RPMI8226 (cell line): Measurements from ENCODE around the gene KANK3.
"Not testable (repeated sequence)": the region's sequence is repeated elsewhere in the genome, so short reads cannot be mapped to it uniquely, and the experiment has no call there.

Experiments
- DNase-seq: peaks from one replicate; pipeline ENCODE4 v3.0.0-alpha.2; 2015

KANK3 gene

DNA sequence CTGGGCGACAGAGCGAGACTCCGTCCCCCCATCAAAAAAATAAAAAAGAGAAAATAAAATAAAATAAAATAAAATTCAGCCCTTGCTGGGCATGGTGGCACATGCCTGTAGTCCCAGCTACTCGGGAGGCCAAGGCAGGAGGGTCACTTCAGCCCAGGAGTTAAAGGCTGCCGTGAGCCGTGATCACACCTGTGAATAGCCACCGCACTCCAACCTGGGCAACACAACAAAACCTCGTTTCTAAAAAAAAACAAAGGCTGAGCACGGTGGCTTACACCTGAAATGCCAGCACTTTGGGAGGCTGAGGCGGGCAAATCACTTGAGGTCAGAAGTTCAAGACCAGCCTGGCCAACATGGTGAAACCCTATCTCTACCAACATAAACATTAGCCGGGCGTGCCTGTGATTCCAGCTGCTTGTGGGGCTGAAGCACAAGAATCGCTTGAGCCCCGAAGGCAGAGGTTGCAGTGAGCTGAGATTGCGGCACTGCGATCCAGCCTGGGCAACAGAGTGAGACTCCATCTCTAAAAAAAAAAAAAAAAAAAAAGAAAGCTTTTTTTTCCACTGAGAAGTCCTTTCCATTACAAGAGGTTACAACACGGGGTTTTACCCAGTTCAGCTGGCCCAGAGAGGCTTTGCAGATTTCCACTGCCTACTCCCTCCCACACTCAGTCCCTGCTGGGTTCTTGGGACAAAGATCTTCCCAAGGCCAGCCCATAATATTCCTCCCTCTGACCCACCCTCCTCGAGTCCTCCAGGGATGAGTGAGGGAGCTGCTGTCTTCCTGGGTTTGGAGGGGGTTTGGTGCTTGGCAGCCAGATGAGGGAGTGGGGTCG, 27.3 kb upstream of the KANK3 start:
- DNase-seq = no peak

DNA sequence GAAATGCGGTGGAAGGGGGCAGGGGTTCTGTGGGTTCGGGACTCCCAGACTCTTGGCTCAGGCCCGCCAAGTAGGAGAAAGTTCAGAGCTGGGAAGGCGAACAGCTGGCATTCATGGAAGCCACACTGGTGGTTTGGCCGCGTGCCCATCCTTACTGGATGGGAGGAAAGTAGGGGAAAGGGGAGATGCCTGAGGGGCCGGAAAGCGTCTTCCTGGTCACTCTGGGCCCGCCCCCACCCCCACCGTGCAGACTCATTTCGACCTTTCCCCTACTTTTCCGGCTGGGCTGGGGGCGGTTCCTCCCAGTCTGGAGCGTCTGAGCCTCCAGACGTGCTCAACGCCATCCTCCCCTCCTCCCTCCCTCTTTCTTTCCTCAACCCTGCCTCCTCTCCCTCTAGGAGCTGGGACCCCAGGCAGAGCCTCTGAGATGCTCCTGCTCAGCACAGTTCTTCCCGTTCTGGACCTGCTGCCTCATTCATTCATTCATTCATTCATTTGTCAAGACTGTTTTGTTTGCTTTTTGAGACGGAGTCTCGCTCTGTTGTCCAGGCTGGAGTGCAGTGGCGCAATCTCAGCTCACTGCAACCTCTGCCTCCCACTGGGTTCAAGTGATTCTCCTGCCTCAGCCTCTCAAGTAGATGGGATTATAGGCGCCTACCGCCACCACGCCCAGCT, 24.4 kb upstream of the KANK3 start:
- DNase-seq = no peak

- no peak for DNase-seq
These were observed 23.9 kb upstream of the KANK3 start for GRCh38 chr19:8366961-8367326.

DNA sequence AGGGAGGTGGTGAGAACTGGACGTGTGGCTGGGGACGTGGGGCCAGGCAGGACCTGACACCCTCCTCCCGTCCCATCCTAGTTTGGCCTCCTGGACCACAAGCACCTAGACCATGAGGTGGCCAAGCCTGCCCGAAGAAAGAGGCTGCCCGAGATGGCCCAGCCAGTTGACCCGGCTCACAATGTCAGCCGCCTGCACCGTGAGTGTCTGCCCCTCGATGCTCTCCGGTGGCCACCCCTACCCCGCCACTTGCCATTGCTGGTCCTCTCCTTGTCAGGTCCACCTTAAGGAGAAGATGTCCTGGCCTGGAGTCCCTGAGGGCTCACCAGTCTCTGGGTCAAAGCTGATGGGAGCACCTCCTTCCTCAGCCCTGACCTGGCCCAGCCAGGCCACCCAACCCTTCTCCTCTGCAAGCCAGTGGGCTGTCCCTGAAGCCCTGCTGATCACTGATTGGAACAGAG, 23.1 kb upstream of the KANK3 start:
- no peak for DNase-seq

DNA sequence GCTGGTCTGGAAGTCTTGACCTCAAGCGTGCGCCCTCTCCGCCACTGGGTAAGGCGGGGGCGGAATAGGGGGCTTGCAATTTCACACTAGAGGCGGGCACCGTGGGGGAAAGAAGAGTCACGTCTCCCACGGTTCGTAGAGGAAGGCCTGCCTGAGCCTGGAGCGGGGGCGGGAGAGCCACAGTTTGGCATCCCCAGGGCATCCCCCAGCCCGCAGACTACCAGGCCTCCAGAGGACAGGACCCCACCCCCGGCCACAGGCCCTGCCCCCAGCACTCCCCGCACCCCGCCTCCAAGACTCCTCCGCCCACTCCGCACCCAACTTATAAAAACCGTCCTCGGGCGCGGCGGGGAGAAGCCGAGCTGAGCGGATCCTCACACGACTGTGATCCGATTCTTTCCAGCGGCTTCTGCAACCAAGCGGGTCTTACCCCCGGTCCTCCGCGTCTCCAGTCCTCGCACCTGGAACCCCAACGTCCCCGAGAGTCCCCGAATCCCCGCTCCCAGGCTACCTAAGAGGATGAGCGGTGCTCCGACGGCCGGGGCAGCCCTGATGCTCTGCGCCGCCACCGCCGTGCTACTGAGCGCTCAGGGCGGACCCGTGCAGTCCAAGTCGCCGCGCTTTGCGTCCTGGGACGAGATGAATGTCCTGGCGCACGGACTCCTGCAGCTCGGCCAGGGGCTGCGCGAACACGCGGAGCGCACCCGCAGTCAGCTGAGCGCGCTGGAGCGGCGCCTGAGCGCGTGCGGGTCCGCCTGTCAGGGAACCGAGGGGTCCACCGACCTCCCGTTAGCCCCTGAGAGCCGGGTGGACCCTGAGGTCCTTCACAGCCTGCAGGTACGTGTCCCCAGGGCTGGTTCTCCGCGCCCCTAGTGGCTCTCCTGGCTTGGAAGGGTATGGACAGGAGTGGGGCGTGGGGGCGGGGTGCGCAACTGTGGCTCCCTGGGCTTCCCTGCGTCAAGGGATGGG, 21.0 kb upstream of the KANK3 start, which contains the start of gene ANGPTL4:
Gene ANGPTL4, plus strand, starts transcription at position 353 of the 969 bp plus-strand sequence. Its CDS starts 167 bp downstream, at position 520.
- peak; percentile 62 for DNase-seq

- DNase-seq = peak; percentile 94
These were observed 19.1 kb upstream of the KANK3 start for GRCh38 chr19:8361921-8362793.

DNA sequence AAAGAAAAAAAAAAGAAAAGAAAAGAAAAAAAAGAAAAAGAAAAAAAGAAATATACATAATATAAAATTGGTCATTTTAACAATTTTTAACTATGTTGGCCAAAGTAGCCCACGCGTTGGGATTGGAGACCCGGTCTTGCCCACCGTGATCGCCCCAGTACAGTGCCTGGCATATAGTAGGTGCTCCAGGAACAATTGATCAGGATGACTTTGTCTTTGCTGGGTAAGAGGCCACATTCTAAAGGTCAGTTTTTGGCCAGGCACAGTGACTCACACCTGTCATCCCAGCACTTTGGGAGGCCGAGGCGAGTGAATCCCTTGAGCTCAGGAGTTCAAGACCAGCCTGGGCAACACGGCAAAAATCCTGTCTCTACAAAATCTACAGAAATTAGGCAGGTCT, 17.1 kb upstream of the KANK3 start:
- no peak for DNase-seq

GRCh38 chr19:8358948-8359347, 15.9 kb upstream of the KANK3 start:
- no peak for DNase-seq

DNA sequence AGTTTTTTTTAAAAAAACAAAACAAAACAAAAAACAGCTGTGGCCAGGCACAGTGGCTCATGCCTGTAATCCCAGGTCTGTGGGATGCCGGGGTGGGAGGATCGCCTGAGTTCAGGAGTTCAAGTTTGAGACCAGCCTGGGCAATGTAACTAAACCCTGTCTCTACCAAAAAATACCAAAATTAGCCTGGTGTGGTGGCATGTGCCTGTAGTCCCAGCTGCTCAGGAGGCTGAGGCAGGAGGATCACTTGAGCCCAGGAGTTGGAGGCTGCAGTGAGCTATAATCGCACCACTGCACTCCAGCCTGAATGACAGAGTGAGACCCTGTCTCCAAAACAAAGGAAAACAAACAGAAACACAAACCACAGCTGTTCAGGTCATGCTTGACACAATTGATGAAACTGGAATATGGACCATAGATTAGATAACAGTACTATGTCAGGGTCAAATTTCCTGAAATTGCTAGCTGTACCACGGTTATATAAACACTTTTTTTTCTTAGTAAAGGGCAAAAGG, 14.0 kb upstream of the KANK3 start:
- DNase-seq = no peak

DNA sequence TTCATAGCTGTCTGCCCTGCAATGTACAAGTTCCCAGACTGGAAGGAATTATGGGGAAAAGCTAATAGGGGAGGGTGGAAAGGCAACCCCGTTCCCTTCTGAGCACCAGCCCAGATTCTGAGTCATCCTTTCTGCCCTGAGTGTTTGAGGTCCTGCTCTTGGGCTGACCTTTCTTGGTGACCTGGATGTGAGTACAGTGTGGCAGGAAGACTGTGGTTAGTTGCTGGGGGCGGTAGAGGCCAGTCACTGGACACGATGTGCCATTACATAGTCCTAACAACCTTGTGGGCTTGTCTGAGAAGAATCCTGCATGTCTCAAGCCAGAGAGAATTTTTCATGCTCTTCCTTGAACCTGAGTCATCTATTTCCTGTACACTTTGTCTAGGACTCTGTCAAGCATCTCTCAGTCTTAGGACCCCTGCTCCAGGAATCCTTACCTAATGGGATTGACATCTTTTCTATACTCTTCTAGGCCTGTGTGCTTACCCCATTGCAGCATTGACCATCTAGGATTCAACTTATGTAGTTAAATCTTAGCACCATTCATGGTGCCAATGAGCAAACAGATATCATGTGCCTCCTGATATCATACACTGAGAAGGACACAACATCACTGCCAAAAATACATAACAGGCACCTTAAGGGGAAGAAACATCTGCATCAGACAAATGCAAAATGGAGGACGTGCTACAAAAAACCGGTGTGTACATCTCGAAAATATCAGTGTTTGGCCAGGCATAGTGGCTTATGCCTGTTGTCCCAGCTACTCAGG, 12.8 kb upstream of the KANK3 start:
- DNase-seq = peak; percentile 37

- not testable (repeated sequence) for DNase-seq
These were observed 9.8 kb upstream of the KANK3 start for GRCh38 chr19:8352845-8353244.

GRCh38 chr19:8352134-8352827, 9.2 kb upstream of the KANK3 start:
- DNase-seq = no peak

DNA sequence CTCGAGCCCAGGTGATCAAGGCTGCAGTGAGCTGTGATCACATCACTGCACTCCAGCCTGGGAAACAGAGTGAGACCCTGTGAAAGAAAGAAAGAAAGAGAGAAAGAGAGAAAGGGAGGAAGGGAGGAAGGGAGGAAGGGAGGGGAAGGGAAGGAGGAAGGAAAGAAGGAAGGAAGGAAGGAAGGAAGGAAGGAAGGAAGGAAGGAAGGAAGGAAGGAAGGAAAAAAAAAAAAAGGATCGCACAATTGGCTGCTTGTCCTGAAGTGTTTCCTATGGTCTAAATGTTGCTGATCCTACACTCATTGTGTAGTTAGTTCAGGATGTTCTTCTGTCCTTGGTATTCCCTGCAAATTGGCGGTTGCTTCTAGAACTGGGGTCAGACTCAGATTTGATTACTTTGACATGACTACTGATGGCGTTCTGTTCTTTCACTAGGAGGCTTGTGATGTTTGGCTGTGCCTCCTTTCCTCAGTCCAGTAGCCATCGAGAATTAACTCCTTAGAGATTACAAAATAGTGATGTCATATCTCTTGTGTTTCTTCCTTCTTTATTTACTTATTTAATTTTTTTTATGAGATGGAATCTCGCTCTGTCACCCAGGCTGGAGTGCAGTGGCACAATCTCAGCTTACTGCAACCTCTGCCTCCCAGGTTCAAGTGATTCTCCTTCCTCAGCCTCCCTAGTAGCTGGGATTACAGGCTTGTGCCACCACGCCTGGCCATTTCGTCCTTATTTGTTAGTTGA, 6.7 kb upstream of the KANK3 start:
- not testable (repeated sequence) for DNase-seq

GRCh38 chr19:8343483-8343844, 402 bp upstream of the KANK3 start:
- DNase-seq = no peak

GRCh38 chr19:8342316-8342683, 762 bp downstream of the KANK3 start:
- DNase-seq = no peak

DNA sequence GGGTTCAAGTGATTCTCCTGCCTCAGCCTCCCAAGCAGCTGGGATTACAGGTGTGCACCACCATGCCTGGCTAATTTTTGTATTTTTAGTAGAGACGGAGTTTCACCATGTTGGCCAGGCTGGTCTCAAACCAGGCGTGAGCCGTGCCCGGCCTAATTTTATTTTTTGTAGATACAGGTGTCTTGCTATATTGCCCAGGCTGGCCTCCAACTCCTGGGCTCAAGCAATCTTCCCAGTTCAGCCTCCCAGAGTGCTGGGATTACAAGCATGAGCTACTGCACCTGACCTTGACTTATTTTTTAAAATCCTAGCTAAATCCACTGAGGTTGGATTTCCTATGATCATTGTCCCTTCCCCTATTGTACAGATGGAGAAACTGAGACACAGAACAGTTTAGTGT, 1.6 kb downstream of the KANK3 start:
- DNase-seq = not testable (repeated sequence)

- DNase-seq = no peak
These were observed 2.5 kb downstream of the KANK3 start for GRCh38 chr19:8340341-8341096.

GRCh38 chr19:8338835-8339234, 4.2 kb downstream of the KANK3 start:
- no peak for DNase-seq

- DNase-seq = no peak
These were observed 5.3 kb downstream of the KANK3 start for GRCh38 chr19:8337728-8338127.
